HG02884 (cell line): Measurements from ENCODE around the gene SLC5A3.

Experiments
- ATAC-seq: cut with Tn5 transposase; IDR thresholded peaks from one replicate; pipeline ENCODE4 v1.9.1; 2021; ENCODE audit warnings: mild to moderate bottlenecking, moderate library complexity; ENCODE audit not compliant: unreplicated experiment

SLC5A3 gene

DNA sequence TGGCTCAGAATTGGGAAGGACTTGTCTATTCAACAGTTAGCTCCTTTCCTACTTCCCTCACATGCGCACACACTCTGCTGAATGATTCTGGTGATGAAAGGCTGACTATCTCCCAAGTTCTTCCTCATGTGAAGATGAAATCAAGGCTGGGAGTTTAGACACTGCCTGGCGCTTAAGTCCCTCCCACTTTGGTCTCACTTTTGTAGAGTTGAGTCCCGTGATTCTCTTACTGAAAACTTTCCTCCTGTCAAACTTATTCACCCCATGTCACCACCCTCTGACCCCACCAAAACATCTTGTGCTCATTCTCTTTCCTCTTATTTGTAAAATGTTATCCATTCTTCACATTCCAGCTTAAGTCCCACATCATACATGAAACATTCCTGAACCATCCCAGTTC, 8.4 kb upstream of the SLC5A3 start:
- no peak for ATAC-seq

DNA sequence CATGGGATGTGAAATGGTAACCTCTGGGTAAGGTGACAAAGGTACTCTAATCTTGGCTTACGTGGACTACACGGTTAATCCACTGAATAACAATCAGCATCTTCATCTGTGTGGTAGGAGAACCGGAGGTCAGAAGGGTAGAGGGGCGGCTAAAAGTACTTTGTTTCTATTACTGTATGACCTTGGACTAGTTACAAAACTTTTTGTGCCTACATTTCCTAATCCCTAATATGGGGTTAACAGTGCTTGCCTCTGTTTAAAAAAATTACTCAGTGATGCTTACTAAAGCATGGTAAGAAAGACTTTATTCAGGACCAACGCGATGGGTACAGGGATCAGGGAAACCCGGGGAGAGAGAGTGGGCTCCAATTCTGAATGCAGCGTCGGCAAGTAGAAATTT, 1.7 kb upstream of the SLC5A3 start:
- no peak for ATAC-seq

DNA sequence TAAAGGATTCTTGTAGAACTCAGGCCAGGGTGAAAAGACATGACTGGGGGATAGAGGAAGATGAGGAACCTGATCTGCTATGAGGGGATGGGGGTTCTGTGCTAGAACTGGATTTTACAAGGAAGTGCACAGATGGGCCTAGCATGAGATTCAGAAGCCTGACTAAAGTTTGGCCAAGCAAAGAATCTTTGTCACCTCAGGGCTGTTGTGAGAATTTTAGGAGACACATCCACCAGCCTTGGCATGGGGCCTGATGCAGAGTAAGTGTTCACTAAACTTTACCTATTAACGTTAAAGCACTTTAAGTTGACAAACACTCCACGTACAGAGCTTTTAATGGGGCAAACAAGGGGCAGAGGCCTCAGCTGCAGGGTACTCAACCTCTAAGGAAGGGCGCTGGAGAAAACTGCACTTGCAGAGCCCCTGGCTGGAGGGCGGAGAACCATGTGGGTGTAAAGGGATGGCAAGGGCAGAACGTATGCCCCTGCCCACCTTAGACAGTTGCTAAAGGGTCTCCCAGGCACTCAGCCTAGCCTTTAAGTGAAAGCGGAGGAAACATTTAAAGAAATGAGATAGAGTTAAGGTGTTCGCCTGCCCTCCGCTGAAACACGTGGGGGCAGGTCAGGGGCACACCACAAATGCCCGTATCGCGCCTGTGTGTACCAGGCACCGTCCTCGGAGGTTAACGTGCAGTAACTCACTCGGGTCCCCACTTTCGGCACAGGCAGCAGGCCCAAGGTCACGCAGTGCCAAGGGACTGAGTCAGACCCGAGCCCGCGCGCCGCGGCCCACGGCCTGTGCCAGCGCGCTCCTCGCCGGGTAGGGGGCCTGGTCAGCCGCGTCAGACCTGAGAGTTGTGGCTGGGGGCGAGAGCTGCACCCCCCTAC, 990 bp upstream of the SLC5A3 start:
- peak; percentile 4 for ATAC-seq

DNA sequence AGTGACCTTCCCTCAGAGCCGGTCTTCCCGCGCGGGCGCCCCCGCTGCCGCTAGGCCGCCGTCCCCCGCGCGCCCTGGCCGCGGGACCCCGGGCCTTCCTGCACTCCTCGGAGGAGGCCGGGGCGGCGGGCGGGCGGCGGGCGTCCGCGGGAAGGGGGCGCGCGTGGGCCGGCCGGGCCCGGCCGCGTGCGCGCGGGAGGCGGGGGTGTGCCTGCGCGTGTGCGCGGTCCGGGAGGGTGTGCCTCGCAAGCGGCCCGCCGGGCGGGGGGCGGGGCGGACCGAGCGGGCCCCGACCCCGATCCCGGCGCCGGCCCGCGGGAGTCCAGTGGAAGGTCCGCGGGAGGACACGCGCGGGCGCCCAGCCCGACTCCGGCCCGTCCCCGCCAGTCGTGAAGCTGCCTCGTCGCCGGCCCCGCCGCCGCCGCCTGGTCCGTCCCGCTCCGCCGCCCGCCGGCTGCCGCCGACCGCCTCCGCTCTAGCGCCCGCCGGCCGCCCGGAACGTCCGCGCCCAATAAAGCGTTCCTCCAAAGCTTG, 438 bp downstream of the SLC5A3 start:
- ATAC-seq, result peak; percentile 35

DNA sequence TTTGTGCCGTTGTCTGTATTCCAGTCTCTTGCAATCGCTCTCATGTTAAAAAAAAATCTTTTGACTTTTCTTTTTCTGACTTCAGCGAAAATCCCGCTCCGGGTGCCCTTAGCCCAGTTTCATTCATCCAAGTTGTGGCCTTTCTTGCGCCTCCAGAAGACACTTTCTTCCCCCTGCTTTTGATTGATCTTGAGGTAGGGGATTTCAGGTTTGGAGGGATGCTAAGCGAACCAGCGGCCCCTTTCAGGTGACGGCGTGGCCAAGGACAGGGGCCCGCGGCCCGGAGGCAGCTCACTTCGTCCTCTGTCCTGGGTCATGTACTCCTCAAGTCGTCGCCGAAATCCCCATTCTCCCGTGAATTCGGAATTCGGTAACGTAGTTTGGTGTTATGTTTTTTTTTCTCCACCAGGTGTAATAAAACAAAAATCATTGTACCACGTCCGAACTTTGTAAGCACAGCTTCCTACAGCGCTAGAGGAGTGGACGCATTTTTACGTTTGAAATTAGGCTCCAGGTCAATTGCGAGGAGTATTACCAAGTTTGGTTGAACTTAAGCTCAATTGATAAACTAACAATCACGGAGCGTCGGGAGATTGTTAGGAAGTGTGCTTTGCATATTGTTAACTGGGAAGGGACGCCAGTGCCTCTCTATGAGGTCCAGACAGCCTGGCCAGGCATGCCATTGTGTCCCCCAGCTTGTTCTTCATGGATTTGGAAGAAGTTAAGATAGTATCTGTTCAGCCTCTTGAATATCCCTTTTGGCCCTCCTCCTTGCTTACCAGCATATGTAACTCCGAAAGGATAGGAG, 1.1 kb downstream of the SLC5A3 start:
- ATAC-seq, result no peak

DNA sequence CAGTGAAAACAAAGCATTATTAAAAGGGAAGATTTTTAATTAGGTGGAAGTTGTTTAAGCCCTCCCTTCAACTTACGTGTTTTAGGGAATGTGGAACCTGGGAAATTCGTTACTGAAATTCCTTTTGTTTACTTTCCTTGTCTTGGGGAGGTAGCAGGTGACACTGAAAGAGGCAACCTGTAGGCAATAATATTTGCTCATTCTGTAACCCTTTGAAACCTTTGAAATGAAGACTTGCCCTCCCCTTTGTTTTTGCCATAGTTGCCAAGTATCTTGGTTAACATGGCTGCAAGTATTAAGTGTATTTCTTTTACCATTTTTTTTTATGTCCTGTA, 1.7 kb downstream of the SLC5A3 start:
- ATAC-seq, result no peak

DNA sequence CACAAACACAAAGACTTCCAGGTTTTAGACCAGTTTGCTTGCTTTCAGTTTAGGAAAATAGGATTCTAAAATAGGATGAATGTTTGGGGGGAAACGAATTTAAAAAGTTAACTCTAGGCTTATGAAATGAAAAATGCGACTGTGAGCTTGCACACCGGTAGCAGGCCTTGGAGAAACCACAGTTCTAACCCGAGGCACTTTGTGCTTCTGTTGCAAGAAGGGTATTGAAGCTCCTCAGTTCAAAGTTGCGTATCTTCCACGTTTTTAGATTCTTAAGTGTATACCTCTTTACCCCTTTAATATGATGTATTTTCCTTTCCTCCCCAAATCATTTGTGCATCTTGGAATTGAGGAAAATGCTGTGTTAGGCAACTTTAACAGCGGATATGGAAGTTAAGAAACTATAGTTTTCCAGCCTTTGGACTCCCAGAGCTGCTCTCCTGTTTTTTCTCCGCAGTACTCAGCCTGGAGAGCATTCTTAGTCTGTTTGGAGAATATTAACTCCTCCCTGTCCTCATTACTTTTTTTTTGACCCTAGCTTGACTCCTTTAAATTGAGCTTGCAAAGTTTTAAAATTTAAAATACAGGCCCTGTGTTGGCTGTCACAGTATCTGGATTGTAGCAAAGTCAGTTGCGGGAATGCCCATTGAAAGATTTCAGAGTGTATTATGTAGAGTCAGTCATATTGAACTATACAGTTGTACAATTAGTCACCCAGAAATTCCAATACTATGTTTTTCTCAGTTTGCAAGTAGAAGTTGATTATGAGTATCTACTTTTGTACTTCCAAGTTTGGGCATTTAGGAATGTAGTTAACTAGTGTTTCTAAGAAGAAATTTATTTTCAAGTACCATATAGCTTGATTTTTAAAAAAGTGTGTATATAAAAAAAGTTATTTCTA, 2.6 kb downstream of the SLC5A3 start:
- ATAC-seq, result no peak

DNA sequence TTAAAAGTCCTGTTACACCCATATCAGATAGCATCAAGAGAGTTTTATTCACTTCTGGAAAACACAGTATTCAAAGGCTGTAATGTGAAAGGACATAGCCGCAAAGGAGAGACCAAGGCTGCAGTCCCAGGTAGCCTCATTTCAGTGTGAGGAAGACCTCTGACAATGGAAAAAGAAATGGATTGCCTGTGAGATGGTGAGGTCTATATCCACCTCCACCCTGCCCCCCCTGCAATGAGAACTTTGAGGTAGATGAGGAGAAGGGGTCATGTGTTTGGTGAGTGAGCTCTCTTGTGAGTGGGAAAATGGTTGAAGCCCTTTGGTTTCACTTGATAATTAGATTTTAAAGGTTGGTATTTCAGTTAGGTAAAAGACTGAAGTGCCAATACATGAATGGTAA, 3.5 kb downstream of the SLC5A3 start:
- ATAC-seq, result no peak

DNA sequence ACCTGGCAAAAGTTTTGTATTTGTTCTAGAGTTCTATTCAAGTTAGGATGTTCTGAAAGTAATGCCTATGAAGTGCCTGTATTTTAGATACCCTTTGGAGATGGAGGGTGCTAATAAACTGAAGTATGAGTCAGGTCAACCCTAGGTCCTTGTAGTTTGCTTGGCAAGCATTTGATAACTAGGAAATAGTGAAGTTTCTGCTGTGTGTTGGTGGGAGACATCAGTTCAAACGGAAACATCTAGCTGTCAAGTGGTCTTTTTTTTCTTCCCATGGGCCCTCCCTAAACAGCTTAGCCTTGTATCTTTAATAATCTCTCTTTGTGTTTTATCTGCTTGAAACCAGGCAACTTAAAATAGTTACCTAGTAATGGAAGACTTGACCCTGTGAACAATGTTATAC, 4.5 kb downstream of the SLC5A3 start:
- ATAC-seq, result no peak

DNA sequence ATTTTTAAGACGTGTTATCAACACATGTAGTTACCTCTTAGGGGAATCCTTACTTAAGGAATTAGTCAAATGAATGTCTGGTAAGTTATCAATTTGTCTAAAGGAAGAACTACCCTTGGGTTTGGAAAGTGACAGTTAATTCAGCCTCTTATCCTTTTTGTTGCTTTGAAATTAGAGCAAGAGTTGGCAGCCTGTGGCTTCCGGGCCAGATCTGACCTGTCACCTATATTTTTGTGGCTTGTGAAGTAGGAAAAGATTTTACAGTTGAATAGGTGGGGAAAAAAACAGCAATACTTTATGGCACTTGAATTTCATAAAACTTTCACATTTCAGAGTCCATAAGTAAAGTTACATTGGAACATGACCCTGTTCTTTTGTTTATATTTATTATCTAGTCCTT, 5.5 kb downstream of the SLC5A3 start:
- ATAC-seq, result no peak

DNA sequence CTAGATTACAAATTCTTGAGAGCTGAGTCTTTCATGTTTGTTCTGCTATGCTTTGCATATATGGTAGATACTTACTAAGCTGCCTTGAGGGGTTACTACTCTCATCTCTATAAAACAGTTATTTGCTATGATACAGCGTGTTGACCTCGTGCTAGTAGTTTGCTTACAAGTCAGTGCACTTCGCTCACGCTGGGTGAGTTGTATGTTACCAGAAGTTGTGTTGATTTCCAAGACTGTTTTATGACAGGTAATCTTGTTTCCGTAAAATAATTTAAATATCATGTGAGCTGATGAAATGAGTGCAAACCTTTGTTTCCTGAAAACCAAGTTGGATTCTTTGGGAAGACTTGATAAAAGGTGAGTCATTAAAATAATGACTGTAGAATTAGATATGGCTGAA, 7.3 kb downstream of the SLC5A3 start:
- ATAC-seq, result no peak

DNA sequence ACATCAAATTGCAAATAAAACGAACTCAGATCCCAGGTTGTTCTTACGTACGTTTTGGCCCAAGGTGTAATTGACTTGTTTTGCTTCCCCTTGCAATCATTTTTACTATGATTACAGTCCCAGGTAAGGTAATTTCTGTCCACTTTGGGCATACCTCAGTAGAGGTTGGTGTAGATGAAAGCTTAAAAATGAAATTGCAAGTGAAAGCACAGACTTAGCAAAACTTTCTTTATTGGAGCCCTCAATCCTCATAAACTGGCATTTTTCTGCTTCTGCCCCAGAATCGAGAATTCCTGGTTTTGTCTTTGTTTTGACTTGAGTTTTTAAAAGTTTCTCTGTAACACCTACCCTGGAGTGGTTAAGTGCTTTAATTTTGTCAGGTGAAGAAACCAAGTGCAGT, 9.4 kb downstream of the SLC5A3 start:
- ATAC-seq, result no peak

DNA sequence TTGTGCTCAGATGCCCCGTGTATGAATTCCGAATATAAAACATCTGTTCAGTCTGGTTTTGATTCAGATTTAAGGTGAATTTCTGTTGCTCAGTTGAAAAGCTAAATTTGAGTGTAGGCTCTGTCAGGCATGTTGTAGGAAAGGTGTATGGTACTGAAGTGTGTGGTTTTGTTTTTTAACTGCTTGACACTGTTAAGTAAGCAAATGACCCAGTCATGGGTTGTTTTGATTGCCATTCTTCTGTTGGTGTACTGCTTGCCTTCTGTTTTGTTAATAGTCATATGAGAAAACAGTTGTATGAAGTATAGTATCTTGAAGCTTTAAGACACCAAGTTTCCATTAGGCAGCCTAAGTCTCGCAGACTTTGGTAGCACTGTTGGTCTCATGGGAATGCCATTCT, 10.0 kb downstream of the SLC5A3 start:
- ATAC-seq, result no peak

DNA sequence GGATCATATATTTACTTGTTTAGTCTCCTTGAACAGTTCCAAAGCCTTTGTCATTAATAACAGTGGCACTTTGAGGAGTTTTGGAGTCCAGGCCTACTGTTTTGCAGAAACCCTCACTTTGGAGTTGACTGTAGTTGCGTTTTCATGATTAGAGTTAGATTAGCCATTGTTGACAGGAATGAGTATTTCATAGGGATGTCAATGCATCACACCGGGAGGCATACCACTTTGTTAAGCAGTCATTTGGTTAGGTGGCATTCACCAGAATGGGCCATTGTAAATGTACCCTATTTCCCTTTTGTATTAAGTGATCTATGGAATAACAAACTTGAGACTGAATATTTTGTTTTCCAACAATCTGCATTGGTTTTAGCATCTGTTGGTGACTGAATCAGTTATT, 11.8 kb downstream of the SLC5A3 start:
- ATAC-seq, result no peak

DNA sequence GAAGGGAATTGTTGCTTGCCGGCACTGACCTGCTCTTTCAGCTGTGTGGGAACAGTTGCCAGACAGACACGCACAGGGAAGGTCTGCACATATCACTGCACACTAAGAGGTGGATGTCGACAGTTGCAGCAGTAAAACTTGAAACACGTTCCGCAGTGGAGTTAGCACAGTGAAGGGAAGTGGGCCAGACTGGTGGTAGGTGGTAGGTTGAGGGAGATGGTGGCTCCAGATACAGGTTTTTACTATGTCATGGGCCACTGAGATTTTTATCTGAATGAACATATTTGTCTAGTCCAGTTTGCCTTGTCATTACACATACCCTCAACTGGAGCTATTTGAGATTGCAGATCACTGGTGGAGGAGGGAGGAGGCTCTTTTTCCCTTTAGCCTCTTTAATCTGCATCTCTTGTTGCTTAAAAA, 13.5 kb downstream of the SLC5A3 start:
- ATAC-seq, result no peak

DNA sequence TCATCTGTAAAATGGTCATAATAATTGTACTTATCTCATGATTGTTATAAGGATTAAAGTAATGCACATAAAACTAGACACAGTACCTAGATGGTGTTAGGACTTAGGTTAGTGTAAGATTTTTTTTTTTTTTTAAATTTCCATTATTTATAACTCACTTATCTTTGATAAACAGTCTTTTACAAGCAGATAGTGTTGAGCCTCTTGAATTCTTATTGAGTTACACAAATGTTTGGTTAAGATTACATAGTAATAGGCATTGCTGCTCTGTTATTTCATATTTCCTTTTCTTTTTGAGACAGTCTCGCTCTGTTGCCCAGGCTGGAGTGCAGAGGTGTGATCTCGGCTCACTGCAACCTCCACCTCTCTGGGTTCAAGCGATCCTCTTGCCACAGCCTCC, 15.4 kb downstream of the SLC5A3 start:
- ATAC-seq, result no peak

DNA sequence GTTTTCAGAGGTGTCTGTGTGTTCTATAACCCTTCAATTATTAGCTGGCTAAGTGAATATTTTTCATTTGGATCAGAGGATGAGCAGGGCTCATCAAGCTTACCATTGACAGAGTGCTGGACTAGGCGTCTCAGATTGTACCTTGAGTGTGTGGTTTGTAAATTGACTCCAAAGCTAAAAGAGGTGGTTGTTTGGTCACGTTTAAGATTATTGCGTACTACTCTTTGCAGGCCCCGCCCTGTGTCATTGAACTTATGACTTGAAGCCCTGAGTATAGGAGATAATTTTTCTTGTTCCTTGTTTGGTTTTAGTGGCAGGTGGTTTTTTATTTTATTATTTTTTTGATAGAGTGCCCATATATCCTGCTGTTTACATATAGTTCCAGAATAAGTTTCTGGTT, 17.7 kb downstream of the SLC5A3 start:
- ATAC-seq, result no peak

DNA sequence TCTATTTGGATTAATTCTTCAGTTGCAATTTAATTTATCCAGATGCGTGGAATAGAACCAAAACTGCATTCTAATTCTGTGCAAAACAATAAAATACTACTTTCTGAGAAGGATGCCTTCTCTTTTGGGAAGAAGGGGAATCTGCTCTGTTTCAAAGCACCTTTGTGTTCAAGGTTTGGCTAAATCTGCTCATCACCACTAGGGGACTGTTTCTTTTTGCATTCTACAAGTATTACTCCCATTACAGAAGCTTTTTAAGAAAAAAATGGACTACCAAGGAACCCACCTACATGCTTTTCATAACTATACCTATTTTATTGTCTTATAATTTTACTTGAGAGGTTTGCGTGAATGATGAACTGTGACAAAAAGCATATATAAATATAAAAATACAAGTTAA, 18.2 kb downstream of the SLC5A3 start:
- ATAC-seq, result no peak

DNA sequence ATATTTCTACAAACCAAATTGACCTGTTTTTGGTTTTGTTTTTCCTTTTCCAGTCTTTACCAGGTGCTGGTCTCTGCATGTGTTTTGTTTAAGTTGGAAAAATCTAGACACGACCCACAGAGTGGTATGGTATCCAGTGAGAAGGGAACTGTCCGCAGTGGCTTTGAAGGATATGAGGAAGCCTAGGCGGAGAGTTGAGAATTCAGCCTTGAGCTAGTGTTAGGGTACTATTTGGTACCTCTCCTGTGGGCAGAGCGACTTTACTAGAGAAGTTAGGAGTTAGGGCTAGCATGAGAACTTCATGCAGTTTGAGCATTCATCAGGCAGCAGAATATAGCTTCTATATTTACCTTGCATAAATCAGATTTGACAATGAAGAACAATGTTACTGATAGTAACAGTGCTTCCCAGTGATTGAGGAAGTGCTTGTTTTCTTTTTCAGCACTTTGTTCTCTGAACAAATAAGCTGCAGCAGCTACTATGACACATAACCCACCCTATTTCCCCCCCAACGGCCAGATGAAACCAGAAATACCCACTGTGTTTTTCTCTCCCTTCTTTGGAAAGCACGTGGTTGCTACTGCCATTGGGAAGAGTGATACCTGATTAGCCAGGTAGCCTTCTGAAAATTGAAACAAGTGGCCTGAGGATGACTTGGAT, 19.0 kb downstream of the SLC5A3 start:
- no peak for ATAC-seq

DNA sequence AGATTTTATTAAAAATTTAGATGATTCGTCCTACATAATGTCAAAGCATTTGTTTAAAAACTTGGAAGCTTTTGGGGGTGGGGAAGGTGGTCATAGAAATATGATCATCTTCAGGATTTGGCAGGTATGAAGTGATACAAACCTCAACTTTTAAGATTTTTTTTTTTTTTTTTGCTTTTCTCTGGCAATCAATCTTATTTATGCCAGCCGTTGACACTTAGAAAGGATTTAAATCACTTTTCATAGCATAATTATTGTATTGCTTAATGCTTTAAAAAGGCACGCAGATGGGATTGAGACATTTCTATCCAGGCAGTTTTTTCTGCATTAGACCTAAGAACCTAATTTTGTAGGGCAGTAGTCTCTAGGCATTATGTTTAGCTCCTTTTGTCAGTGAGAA, 19.7 kb downstream of the SLC5A3 start:
- no peak for ATAC-seq

DNA sequence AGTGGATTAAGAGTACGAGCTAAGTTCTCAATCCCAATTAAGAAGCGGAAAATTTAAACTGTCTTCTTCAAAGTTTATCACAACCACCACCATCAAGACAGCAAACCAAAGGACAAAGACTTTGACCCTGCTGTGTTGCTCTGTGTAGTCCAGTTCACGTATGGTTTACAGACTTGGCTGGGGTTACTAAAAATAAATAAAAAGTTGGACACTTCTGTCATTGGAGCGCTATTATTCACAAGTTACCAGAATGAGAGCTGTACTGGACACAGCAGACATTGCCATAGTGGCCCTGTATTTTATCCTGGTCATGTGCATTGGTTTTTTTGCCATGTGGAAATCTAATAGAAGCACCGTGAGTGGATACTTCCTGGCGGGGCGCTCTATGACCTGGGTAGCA, 21.6 kb downstream of the SLC5A3 start:
- ATAC-seq, result no peak
